Renal pelvis (tissue), 12 donors: ENCODE measurements around the gene NRBF2. TPM values are rescaled to one million over a fixed set of nuclear protein-coding genes. Genes with fewer than 3 reads are reported as not detected.
"Not testable (repeated sequence)": the region's sequence is repeated elsewhere in the genome, so short reads cannot be mapped to it uniquely, and the experiment has no call there.

ENCODE experiments used
- DNase-seq: peaks from one replicate; pipeline ENCODE4 v3.0.0-alpha.2; 2013
- long read RNA-seq, 16 experiments: transcript quantifications; one replicate each; lab custom pipeline, GENCODE V29; 2026
- polyA plus RNA-seq, 3 donors: library from polyadenylated mRNA; unstranded; fragments of 120-200 nt; gene quantifications; one replicate each; pipeline ENCODE4 v1.2.1, GENCODE V29; 2013; ENCODE audit not compliant: insufficient read length in 3 of 3

Gene NRBF2
- polyA plus RNA-seq = 10 to 100 TPM; 22.1 to 24.0 (median 22.9) TPM
- long read RNA-seq, donor 1, transcript NRBF2-201 (4 exons, 1,853 nt) = major isoform, 22 of 22 reads
- long read RNA-seq, donor 1, partial matches to known transcripts = 0 of 22 reads
- long read RNA-seq, donor 1, other reads (novel, unspliced or antisense) = 0 of 22 reads
- long read RNA-seq, donor 2, transcript NRBF2-201 (4 exons, 1,853 nt) = major isoform, 16 of 22 reads
- long read RNA-seq, donor 2, partial matches to known transcripts = 6 of 22 reads
- long read RNA-seq, donor 2, other reads (novel, unspliced or antisense) = 0 of 22 reads
- long read RNA-seq, donor 3, transcript NRBF2-201 (4 exons, 1,853 nt) = major isoform, 15 of 16 reads
- long read RNA-seq, donor 3, partial matches to known transcripts = 0 of 16 reads
- long read RNA-seq, donor 3, other reads (novel, unspliced or antisense) = 0 of 16 reads
- long read RNA-seq, donor 4, transcript NRBF2-201 (4 exons, 1,853 nt) = major isoform, 12 of 12 reads
- long read RNA-seq, donor 4, partial matches to known transcripts = 0 of 12 reads
- long read RNA-seq, donor 4, other reads (novel, unspliced or antisense) = 0 of 12 reads
- long read RNA-seq, donor 5, transcript NRBF2-201 (4 exons, 1,853 nt) = major isoform, 13 of 14 reads
- long read RNA-seq, donor 5, partial matches to known transcripts = 0 of 14 reads
- long read RNA-seq, donor 5, other reads (novel, unspliced or antisense) = 0 of 14 reads
- long read RNA-seq, donor 6, transcript NRBF2-201 (4 exons, 1,853 nt) = major isoform, 16 of 16 reads
- long read RNA-seq, donor 6, partial matches to known transcripts = 0 of 16 reads
- long read RNA-seq, donor 6, other reads (novel, unspliced or antisense) = 0 of 16 reads
- long read RNA-seq, donor 7, transcript NRBF2-201 (4 exons, 1,853 nt) = major isoform, 23 of 23 reads
- long read RNA-seq, donor 7, partial matches to known transcripts = 0 of 23 reads
- long read RNA-seq, donor 7, other reads (novel, unspliced or antisense) = 0 of 23 reads
- long read RNA-seq, donor 8, transcript NRBF2-201 (4 exons, 1,853 nt) = major isoform, 6 of 7 reads
- long read RNA-seq, donor 8, partial matches to known transcripts = 0 of 7 reads
- long read RNA-seq, donor 8, other reads (novel, unspliced or antisense) = 0 of 7 reads
- long read RNA-seq, donor 9, transcript NRBF2-201 (4 exons, 1,853 nt) = major isoform, 21 of 21 reads
- long read RNA-seq, donor 9, partial matches to known transcripts = 0 of 21 reads
- long read RNA-seq, donor 9, other reads (novel, unspliced or antisense) = 0 of 21 reads
- long read RNA-seq, donor 10, transcript NRBF2-201 (4 exons, 1,853 nt) = major isoform, 24 of 25 reads
- long read RNA-seq, donor 10, partial matches to known transcripts = 0 of 25 reads
- long read RNA-seq, donor 10, other reads (novel, unspliced or antisense) = 0 of 25 reads
- long read RNA-seq, donor 11, transcript NRBF2-201 (4 exons, 1,853 nt) = major isoform, 23 of 30 reads
- long read RNA-seq, donor 11, partial matches to known transcripts = 7 of 30 reads
- long read RNA-seq, donor 11, other reads (novel, unspliced or antisense) = 0 of 30 reads
- long read RNA-seq, donor 12, transcript NRBF2-201 (4 exons, 1,853 nt) = major isoform, 17 of 28 reads
- long read RNA-seq, donor 12, partial matches to known transcripts = 11 of 28 reads
- long read RNA-seq, donor 12, other reads (novel, unspliced or antisense) = 0 of 28 reads
- long read RNA-seq, donor 13, transcript NRBF2-201 (4 exons, 1,853 nt) = major isoform, 6 of 12 reads
- long read RNA-seq, donor 13, partial matches to known transcripts = 6 of 12 reads
- long read RNA-seq, donor 13, other reads (novel, unspliced or antisense) = 0 of 12 reads
- long read RNA-seq, donor 14 = 0 reads
- long read RNA-seq, donor 15, transcript NRBF2-201 (4 exons, 1,853 nt) = major isoform, 24 of 24 reads
- long read RNA-seq, donor 15, partial matches to known transcripts = 0 of 24 reads
- long read RNA-seq, donor 15, other reads (novel, unspliced or antisense) = 0 of 24 reads
- long read RNA-seq, donor 16, transcript NRBF2-201 (4 exons, 1,853 nt) = major isoform, 26 of 26 reads
- long read RNA-seq, donor 16, partial matches to known transcripts = 0 of 26 reads
- long read RNA-seq, donor 16, other reads (novel, unspliced or antisense) = 0 of 26 reads

DNA sequence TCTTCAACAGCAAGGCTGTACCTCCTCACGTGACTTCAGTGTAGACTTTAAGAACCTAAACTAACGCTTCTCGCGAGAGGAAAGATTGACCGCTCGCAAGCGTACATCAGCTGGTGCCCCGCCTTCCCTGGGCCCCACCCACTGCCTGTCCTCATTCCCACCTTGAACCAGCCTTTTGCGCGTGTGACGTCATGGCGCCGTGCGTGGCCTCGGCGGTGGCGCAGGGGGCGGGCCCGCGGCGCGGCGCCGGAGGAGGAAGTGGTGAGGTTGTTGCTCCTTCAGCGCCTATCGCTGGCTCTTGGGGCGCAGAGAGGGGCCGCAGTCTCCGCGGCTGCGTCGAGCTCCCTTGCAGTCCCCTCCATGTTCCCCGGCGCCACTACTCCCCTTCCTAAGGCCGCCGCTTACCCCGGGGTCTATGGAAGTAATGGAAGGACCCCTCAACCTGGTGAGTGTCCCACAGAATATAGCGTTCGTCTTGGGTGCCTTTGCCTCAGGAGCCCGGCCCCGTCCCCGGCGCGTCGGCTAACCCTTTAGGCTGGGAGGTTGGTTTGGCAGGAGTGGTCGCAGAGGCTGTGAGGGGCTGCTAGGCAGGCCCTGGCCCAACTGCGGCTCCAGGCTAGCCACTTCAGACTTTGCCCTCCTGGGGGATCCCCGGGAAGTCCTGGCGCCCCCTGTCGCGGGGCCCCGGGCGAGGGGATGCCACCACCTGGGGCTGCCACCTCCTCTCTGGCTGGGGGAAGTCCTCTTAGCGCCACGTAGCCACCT lies at the start of gene NRBF2:
TSS of gene NRBF2 (plus strand) at position 273 of the 765 bp plus-strand sequence. CDS start at position 416, 143 bp downstream.
- DNase-seq = peak; percentile 98

DNA sequence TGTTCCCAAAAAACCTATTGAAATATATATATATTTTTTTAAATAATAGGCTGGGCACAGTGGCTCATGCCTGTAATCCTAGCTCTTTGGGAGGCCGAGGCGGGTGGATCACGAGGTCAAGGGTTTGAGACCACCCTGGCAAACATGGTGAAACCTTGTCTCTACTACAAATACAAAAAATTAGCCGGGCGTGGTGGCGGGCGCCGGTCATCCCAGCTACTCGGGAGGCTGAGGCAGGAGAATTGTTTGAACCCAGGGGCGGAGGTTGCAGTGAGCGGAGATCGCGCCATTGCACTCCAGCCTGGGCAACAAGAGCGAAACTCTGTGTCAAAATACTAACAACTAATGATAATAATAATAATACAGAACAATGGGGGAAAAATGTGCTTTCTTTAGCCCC lies 49.7 kb upstream of the NRBF2 start:
- DNase-seq = not testable (repeated sequence)

DNA sequence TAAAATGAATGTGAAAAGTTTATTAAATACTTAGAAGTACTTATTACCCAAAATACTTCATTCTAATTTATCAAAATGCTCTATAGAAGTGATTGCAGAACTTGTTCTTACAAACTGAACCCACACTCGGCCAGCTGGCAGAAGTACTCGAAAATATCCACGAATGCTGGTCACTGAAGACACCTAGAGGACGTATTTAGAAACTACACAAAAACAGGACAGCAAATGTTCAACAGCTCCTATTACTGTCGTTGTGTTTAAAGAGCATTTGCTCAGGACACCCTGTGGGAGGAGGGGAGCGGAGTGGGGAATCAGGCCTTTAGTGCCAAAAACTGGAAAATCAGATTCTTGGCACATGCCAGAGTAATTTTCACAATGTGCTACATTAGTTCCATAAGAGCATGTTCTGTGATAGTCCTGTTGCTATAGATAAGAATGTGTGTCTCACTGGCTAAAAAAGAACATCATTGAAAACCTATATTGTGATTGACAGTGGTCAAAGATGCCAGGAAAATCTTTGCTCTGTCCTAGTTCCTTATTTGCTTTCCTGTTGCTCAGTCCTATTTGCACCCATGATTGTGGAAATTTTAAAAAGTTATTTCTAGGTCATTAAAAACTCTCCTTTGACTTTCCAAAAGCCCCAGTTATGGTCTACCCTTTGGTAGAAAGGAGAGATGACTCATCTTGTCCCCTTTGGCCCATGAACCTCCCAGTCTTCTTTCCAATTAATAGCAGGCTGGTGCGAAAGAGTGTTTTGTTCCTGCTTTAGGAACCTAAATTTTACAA lies 49.0 kb upstream of the NRBF2 start:
- peak; percentile 68 for DNase-seq

DNA sequence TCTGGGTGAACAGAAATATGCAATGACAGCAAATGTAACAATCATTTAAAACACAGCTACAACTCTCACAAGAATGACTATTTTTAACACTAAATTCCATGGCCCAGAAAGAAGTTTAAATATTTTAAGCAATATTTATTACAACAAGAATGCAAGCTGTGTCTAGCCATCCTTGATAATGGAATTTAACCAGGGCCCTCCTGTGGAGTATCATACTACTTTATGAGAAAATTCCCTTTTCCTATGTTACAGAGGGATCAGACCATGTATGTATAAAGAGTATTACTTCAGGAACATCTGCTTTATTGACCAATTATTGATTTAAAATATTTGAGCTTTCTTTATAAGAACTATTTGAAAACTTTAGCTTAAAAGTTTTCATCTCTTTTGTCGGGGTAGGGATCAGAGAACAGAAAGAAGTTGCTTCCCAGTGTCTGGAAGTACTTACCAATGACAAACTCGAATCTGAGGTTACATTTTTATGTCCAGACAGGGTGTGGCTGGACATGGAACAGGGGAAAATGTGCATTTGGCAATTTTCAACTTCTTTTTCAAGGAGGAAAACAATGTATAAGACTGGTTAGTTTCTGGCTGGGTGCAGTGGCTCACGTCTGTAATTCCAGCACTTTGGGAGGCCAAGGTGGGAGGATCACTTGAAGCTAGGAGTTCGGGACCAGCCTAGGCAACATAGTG lies 48.3 kb upstream of the NRBF2 start:
- DNase-seq = no peak

DNA sequence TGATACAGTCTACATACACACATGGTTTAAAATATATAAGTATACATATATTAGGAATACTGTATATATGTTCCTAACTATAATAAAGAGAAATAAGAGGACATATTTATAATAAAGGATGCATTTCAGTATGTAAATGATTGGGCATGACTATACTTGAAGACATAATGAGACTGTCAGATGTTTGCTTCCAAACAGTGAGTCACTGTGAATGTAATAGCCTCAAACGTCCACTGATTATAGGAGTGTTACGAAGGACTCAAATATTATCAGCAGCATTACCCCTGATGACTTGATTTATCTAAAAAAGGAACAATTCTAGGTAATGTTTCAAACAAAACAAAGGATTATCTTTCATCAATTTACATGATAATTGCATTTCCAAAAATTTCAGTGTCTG lies 39.9 kb upstream of the NRBF2 start:
- DNase-seq = no peak

DNA sequence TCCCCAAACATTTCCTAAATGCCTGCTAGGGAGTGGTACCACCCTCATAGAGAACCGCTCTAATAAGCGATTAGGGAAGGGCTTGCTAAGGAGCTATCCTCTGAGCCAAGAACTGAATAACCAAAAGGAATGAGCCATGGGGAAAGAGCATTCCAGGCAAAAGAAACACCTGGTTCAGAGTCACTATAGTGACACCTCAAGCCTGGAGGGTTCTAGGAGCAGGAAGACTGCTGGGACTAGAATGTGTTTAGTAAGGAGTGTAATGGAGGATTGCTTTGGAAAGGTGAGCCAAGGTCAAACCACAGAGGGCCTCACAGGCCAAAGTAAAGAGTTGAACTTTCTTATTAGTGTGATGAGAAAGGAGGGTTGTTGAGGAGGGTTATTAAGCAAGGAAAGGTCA lies 38.7 kb upstream of the NRBF2 start:
- no peak for DNase-seq

DNA sequence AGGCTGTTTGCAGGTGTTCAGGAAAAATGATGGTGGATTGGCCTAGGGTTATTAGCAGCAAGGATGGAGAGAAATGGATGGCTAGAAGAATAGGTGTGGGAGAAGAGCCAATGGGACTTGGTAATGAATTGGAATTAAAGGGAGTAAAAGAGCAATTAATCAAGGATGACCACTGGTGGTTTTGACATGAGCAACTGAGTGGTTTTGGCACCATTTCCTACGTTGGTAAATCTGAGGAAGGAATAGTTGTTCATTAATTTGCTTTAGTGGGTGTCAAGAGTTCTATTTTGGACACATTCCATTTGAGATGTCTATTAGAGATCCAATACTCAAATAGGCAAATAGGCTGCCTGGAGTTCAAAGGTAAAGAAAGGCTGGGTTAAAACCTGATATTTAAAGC lies 38.2 kb upstream of the NRBF2 start:
- no peak for DNase-seq

DNA sequence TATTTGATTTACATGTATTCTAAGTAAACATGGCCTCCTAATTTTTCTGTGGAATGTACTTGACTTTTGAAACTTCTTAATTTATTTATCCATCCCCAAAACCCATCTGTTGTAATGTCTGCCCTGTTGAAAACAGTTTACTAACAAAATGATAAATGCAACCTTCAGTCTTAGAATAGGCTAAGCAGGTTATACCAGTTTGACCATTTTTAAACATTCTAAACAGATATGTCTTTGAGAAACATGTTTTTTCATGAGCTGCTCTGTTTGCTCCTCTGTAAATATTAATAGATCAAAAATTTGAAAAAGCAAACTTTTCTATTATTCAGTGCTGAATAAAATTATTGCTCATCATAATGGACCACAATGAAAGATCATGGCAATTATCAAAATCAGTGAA lies 33.4 kb upstream of the NRBF2 start:
- DNase-seq = no peak

DNA sequence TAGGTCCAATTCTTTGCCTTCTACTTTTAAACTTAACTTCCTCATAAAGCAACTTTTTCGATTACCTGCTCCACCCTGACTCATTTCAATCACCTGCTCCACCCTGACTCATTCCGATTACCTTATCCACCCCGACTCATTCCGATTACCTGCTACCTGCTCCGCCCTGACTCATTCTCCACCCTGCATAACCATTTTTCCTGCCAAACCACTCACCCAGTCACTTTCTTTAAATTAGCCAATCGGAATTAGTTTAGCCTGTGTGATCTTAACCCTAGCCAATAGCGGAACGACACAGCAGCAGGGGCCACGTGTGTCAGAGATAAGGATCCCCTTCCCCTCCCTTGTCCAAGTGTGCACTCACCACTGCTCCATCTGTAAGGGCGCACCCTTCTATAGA lies 32.0 kb upstream of the NRBF2 start:
- DNase-seq = not testable (repeated sequence)

DNA sequence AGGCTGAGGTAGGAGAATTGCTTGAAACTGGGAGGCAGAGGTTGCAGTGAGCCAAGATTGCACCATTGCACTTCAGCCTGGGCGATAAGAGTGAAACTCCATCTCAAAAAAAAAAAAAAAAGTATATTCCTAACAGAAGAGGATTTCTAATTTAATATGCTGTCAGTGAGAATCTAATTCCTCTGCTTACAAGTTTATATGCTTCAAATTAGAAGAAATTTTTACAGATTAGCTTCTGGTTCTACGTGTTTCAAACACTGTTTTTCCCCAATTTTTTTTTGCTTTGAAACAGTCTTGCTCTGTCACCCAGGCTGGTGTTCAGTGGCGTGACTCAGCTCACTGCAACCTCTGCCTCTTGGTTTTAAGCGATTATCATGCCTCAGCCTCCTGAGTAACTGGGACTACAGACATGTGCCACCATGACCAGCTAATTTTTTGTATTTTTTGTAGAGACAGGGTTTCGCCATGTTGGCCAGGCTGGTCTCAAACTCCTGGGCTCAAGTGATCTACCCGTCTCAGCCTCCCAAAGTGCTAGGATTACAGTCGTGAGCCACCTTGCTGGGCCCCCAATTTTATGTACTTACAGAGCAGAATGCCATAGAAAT lies 30.7 kb upstream of the NRBF2 start:
- DNase-seq = not testable (repeated sequence)

DNA sequence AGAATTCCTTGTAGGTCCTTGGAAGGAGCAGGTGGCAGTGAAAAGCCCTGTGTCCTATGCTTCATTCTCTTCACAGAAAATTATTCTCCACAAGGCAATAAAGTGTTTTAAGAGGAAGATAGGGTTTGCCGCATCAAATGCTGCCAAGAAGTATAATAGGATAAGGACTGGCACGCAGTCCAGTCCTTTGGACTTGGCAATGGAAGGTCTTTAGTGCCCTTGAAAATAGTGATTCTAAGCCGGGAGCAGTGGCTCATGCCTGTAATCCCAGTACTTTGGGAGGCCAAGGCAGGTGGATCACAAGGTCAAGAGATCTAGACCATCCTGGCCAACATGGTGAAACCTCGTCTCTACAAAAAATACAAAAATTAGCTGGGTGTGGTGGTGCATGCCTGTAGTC lies 29.9 kb upstream of the NRBF2 start:
- not testable (repeated sequence) for DNase-seq

DNA sequence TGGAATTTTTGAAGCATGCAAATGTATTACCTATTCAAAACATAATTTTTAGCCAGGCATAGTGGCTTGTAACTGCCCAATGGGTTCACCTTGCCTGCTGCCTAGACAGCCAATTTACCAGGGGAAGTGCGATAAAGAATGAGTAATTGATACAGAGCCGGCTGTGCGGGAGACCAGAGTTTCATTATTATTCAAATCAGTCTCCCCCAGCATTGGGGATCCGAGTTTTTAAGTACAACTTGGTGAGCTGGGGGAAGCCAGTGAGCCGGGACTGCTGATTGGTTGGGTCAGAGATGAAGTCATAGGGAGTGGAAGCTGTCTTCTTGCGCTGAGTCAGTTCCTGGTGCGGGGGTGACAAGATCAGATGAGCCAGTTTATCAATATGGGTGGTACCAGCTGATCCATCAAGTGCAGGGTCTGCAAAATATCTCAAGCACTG lies 29.1 kb upstream of the NRBF2 start:
- no peak for DNase-seq

DNA sequence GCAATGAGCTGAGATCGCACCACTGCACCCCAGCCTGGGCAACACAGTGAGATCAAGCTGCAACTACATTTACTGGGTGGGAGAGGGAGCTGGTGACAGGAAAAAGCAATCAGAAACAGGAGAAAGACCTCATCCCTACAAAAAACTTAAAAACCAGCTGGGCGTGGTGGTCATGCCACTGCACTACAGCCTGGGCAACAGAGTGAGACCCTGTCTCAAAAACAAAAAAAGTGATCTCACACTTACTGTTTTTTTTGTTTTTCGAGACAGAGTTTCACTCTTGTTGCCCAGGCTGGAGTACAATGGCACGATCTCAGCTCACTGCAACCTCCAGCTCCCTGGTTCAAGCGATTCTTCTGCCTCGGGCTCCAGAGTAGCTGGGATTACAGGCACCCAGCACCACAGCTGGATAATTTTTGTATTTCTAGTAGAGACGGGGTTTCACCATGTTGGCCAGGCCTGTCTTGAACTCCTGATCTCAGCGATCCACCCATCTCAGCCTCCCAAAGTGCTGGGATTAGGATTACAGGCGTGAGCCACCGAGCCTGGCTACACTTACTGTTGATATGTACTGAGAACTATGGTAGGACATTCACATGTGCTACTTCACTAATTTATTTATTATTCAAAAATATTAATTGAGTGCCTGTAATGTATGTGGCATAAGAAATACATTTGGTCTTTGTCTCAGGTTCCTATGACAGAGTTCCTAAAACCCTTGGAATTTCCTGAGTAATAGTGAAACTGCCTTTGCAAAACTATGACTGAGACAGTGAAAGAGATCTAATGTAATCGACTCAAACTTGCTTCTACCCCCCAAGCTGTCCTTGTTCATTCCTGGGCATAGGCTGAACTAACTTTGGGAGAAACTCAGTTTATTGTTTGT lies 27.7 kb upstream of the NRBF2 start:
- DNase-seq = no peak

DNA sequence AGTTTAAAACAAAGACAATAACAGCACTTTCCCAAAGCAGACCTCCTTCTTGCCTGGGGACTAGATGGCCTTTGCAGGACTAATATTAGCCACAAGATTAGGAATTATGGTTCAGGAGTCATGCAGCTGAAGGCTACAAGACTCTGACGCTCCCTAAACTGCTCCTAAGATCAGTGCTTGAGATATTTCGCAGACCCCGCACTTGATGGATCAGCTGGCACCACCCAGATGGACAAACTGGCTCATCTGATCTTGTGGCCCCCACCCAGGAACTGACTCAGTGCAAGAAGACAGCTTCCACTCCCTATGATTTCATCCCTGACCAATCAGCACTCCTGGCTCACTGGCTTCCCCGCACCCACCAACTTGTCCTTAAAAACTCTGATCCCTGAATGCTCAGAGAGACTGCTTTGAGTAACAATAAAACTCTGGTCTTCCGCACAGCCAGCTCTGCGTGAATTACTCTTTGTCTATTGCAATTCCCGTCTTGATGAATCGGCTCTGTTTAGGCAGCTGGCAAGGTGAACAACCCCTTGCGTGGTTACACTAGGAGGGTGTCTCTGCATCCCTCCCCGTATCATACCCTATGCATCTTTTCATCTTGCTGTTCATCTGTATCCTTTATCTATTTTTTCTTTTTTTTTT lies 26.9 kb upstream of the NRBF2 start:
- DNase-seq = no peak

DNA sequence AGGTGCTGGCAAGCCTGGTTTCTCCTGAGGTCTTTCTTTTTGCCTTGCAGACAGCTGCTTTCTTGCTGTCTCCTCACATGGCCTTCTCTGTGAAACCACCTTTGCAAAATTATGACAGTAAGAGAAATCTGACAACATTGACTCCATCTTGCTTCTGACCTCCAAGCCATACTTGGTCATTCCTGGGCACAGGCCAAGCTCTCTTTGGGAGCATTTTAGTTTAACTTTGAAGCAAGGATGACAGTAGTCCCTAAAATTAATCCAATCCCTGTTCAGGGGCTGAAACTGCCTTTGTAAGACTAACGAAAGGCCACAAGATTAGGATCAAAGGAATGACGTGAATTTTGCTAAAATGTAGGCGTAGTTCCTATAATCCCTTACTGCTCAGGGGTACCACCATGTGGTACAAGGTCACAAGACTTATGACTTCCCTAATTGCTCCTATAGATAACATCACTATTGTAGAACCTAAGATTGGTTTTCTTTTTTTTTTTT lies 25.1 kb upstream of the NRBF2 start:
- no peak for DNase-seq

DNA sequence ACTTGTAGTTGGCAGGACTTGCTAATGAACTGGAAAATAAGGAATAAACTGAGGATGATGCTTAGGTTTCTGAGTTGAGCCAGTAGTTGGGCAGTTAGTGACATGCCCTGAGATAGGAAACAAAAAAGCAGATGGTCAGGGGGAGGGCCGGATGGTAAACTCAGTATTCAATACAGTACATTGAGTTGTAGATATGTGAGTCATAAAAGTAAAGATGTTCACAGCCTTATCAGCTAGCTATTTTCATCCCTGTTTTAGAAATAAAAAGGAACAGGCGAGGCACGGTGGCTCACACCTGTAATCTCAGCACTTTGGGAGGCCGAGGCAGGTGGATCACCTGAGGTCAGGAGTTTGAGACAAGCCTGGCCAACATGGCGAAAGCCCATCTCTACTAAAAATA lies 22.2 kb upstream of the NRBF2 start:
- DNase-seq = no peak
